ENCODE data around the gene SP6.

SP6 gene

GRCh38 chr17:47806026-47806912, 44.7 kb downstream of the SP6 start:
- DNase-seq (ENCODE audit: low read depth): no peak
- TF ChIP-seq, protein P1, sequence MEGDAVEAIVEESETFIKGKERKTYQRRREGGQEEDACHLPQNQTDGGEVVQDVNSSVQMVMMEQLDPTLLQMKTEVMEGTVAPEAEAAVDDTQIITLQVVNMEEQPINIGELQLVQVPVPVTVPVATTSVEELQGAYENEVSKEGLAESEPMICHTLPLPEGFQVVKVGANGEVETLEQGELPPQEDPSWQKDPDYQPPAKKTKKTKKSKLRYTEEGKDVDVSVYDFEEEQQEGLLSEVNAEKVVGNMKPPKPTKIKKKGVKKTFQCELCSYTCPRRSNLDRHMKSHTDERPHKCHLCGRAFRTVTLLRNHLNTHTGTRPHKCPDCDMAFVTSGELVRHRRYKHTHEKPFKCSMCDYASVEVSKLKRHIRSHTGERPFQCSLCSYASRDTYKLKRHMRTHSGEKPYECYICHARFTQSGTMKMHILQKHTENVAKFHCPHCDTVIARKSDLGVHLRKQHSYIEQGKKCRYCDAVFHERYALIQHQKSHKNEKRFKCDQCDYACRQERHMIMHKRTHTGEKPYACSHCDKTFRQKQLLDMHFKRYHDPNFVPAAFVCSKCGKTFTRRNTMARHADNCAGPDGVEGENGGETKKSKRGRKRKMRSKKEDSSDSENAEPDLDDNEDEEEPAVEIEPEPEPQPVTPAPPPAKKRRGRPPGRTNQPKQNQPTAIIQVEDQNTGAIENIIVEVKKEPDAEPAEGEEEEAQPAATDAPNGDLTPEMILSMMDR (IDR thresholded peaks at IDR 0.05; ENCODE audit: low read depth, low read length, missing control alignments): no peak
- H3K4me3 ChIP-seq (ENCODE audit: low read depth, low read length): no peak overlapping the region

- no peak overlapping the region for H3K4me3 ChIP-seq (ENCODE audit: low read depth, low read length)
- TF ChIP-seq, protein P1 (IDR thresholded peaks at IDR 0.05; ENCODE audit: low read depth, low read length, missing control alignments): no peak
- DNase-seq (ENCODE audit: low read depth): no peak
Measured at GRCh38 chr17:47804461-47804860, 46.5 kb downstream of the SP6 start.

GRCh38 chr17:47803751-47804150, 47.2 kb downstream of the SP6 start:
- no peak for DNase-seq (ENCODE audit: low read depth)
- H3K4me3 ChIP-seq (ENCODE audit: low read depth, low read length): no peak overlapping the region
- TF ChIP-seq, protein P1 (IDR thresholded peaks at IDR 0.05; ENCODE audit: low read depth, low read length, missing control alignments): no peak

DNA sequence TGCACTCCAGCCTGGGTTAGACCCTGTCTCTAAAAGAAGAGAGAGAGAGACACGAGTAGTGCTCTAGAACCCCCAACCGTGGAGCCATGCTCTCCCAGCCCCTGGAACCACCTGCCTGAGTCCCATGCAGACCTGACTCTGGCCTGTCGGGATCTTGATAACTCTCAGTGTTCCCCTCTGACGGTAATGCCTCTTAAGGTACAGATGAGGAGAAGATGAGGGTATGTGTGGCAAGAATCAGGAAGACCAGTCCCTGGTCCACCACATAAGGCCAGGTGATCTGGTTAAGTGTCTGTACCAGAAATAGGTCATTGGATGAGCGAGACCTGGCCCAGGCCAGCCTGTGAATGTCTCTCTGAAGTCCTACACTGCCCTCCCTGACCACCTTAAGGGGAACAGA, 47.8 kb downstream of the SP6 start:
- no peak overlapping the region for H3K4me3 ChIP-seq (ENCODE audit: low read depth, low read length)
- no peak for DNase-seq (ENCODE audit: low read depth)
- TF ChIP-seq, protein P1 (IDR thresholded peaks at IDR 0.05; ENCODE audit: low read depth, low read length, missing control alignments): no peak

DNA sequence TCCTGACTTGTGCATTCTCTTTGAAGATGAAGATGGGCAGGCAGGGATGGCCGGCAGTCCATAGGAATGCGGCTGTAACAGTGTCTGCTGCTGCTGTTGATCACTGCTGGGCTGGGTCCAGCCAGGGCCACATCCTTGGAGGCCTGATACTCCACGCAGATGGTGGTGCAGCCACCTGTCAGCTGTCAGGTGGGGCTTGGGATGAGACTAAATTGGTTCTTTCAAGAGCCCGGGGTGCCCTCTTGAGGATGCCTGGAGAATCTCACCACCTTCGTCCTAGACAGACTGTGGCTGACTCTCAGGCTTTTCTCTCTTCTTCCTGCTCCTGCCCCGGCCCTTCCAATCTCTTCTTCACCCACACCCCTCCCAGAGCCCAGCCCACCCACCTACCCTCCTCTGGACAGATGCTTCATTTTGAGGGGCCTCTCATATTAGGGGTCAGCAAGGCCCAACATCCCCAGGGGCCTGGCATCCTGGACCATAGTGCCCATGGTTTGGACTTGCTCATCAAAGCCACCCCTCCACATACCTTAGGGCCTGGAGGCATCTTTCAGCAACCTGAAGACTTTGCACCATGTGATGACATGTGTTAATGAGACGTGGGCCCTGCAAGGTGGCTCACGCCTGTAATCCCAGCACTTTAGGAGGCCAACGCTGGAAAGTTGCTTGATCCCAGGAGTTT, 48.5 kb downstream of the SP6 start:
- no peak overlapping the region for H3K4me3 ChIP-seq (ENCODE audit: low read depth, low read length)
- DNase-seq (ENCODE audit: low read depth): peak; percentile 18
- TF ChIP-seq, protein P1 (IDR thresholded peaks at IDR 0.05; ENCODE audit: low read depth, low read length, missing control alignments): peak; percentile 86

DNA sequence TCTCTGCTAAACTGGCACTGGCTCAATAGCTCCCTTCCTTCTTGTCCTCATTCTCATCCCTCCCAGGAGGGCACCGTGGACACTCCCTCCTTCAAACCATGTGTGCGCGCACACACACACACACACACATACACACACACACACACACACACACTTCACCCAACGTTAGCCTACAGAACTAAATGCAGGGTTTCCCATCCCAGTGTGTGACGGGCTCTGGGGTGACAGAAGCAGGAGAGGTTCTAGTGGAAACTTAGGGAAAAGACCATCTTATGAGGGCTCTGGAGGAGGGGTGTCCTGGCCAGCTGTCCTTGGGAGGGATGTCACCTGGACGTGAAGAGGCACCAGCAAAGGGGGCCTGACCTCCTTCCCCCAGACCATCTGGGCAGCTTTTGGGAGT, 49.1 kb downstream of the SP6 start:
- no peak for DNase-seq (ENCODE audit: low read depth)
- no peak overlapping the region for H3K4me3 ChIP-seq (ENCODE audit: low read depth, low read length)
- TF ChIP-seq, protein P1 (IDR thresholded peaks at IDR 0.05; ENCODE audit: low read depth, low read length, missing control alignments): no peak
